Activated T-helper 9 cell treated with anti-CD3 and anti-CD28 coated beads, Interleukin-2, amount 50 U/mL, for 16 hours (primary cell): Measurements from ENCODE around the gene RAD17.
"Not testable (repeated sequence)": the region's sequence is repeated elsewhere in the genome, so short reads cannot be mapped to it uniquely, and the experiment has no call there.

ENCODE experiments used
- DNase-seq: peaks from one replicate; pipeline ENCODE4 v3.0.0-alpha.2; 2020; ENCODE audit warnings: low read depth

Gene RAD17

DNA sequence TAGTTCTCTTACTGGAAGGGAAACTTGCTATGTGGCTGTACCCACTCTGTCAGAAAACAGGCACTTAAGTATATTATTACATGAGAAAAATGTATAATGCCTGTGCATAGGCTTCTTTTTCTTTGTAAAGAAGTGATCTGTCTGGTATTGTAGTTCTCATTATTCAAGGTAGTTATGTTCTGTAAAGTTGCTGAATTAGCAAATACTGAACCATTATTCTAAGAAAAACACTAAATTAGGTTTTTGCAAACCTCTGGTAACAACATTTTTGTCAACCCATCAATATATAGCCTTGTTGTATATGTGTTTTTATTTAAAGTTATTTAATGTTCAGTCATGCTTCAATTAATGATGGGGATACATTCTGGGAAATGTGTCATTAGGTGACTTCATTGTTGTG, 8.8 kb downstream of the RAD17 start:
- no peak for DNase-seq

GRCh38 chr5:69404659-69405330, 35.2 kb downstream of the RAD17 start:
- DNase-seq, result no peak

GRCh38 chr5:69414885-69415583, 45.4 kb downstream of the RAD17 start, which contains the start of gene MARVELD2:
MARVELD2 (plus strand) TSS chr5:69415116; CDS start chr5:69419386, 4,270 bp downstream.
- DNase-seq, result peak; percentile 22

- no peak for DNase-seq
Measured at GRCh38 chr5:69415584-69415958, 46.0 kb downstream of the RAD17 start.

DNA sequence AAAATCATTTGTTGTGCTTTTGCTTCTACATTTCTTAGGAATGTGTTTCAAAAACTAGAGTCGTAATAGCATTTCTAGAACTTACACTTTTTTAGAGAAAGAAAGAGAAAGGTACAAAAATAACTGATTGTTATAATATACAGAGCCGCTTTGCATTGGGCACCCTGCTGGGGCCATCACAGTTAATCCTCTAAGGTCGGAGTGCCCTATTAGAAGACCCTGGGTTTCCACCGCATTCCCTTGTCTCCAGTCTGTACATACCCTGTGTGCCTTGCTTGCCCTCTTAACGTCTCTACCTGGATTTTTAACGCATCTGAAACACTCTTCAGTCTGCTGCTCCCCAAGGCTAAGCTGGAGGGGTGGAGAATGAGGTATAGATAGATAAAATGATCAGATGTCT, 46.6 kb downstream of the RAD17 start:
- no peak for DNase-seq

DNA sequence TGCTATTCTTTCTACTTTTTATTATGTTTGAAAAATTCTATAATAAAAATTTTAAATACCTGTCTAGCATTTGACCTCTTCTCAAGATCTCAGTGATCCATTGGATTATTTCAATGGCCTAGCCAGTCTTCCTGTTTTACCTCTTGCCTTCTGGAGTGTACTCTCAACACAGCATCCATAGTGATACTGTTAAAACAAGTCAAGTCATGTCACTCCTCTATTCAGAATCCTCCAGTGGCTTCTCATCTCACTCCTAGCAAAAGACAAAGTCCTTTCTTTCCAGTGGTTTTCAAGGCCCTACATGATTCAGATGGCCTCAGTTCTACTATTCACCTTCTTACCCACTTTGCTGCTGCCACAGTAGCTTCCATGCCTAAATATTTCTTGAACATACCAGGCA, 47.1 kb downstream of the RAD17 start:
- no peak for DNase-seq

DNA sequence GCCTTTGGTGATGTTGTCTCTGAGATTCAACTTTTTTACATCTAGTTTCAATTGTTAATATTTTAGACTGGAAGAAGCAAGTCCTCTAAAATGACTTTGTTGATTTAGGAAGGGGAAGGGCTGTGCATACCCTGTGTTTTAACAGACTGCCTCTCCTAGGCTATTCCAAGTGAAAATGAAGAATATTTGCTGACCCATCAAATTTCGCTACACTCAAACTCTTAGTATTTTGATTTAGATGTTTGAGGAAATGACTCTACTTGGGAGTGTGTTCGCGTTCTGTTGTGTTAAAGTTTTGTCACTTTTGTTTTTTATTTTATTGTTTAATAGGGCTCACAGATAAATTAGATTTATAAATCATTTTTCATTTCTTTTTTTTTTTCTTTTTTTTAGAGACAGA, 48.9 kb downstream of the RAD17 start:
- no peak for DNase-seq

DNA sequence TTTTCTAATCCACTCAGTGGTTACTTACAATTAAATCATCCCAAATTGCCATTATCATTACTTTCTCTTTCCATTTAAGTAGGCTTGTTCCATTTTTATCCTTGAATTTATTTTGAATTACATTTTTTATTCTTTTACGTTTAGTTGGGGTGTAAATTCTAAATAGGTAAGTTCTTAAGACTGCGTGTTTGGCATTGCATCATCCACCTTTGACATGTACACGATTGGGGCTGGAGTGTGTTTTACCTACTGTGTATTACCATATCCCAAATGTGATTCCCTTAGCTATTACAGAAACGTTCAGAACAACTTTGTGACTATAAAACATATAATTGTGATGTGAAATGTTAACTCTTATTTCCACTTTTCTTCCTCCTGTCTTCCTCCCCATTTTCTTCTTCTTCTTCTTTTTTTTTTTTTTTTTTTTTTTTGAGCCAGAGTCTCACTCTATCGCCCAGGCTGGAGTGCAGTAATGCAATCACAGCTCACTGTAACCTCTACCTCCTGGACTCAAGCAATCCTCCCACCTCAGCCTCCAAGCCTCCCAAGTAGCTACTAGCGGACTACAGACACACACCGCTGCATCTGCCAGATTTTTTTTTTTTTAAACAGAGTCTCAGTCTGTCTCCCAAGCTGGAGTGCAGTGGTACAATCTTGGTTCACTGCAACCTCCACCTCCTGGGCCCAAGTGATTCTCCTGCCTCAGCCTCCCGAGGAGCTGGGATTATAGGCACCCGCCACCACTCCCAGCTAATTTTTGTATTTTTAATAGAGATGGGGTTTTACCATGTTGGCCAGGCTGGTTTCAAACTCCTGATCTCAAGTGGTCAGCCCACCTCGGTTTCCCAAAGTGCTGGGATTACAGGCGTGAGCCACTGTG, 62.0 kb downstream of the RAD17 start:
- no peak for DNase-seq

- DNase-seq, result no peak
Measured at GRCh38 chr5:69432412-69433206, 63.0 kb downstream of the RAD17 start.

- DNase-seq, result not testable (repeated sequence)
Measured at GRCh38 chr5:69435276-69435884, 65.8 kb downstream of the RAD17 start.

DNA sequence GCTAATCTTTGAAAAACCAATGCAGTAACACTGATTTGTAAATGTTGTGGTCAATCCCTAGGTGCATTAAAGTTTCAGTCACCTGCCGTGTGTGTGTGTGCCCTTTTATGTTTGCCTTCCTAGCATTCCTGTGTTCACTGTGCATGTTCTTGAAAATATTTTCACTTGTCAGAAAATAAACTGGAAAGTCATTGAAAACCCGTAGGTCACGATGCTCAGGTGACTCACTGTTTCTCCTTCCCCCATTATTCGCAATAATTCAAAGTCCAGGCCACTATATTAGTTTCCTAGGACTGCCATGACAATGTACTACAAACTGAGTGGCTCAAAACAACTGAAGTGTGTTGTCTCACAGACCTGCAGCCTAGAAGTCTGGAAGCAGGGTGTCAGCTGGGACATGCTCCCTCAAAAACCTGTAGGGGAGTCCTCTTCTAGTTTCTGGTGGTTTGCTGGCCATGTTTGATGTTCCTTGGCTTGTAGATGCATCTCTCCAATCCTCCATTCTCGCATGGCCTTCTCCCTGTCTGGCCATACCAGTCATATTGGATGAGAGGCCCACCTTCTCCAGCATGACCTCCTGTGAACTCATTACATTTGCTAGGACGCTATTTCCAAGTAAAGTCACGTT, 74.6 kb downstream of the RAD17 start:
- DNase-seq, result no peak

GRCh38 chr5:69449511-69449910, 79.9 kb downstream of the RAD17 start:
- DNase-seq, result no peak

DNA sequence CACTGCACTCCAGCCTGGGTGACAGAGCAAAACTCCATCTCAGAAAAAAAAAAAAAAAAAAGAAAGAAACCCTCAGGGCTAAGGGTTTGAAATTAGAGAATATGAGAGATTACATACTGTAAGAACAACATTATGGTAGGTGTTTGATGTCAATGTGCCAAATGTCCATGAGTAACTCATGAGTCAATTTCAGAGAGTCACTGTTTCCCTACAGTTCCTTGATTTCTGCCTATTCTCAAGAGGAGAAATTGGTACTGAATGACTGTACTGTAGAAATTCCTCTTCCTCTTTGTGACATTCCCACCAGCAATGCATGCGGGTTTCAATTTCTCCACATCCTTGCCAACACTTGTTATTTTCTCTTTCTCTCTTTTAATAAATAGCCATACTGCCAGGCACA, 80.5 kb downstream of the RAD17 start:
- no peak for DNase-seq

DNA sequence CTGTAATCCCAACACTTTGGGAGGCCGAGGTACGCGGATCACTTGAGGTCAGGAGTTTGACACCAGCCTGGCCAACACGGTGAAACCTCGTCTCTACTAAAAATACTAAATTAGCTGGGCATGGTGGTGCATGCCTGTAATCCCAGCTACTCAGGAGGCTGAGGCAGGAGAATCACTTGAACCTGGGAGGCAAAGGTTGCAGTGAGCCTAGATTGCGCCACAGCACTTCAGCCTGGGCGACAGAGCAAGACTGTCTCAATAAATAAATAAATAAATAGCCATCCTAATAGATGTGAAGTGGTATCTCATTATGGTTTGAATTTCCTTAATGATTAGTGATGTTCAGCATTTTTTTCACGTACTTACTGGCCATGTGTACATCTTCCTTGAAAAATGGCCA, 80.9 kb downstream of the RAD17 start:
- DNase-seq, result not testable (repeated sequence)

- DNase-seq, result no peak
Measured at GRCh38 chr5:69451941-69452647, 82.5 kb downstream of the RAD17 start.

- not testable (repeated sequence) for DNase-seq
Measured at GRCh38 chr5:69453487-69453886, 83.9 kb downstream of the RAD17 start.

DNA sequence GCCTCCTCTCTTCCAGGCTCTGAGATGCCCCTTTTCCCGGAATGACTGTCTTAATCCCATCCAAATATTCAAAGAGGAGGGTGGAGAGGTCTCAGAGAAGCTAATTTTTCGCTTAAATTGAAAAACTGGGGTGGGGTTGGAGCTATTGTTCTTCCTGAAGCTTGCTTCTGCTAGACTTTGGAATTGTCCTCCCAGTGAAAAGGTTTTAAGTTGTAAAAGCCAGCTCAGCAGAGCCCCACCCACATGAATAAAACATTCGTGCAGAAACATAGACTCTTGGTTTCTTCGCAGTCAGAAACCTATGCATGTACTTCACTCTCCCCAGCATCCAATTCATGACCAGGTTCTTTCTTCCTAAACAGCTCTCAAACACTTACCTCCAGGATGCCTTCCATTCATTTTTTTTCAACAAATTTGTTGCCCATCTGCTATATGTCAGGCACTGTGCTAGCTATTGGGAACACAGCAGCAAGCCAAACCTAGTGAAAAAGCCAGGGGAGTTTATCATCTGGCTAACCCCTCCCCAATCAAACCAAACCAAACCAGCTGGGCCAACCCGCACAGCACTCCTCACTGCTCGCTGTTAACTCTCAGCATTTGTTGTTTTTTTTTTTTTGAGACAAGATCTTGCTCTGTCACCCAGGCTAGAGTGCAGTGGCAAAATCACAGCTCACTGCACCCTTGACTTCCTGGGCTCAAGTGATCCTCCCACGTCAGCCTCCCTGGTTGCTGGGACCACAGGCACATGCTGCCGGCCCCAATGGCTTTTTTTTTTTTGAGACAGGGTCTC, 85.0 kb downstream of the RAD17 start:
- no peak for DNase-seq

- not testable (repeated sequence) for DNase-seq
Measured at GRCh38 chr5:69455428-69455988, 85.9 kb downstream of the RAD17 start.

- DNase-seq, result no peak
Measured at GRCh38 chr5:69462170-69462569, 92.6 kb downstream of the RAD17 start.
